Activated CD4-positive, alpha-beta T cell treated with anti-CD3 and anti-CD28 coated beads for 1 hour (primary cell): ENCODE data around the gene ANKRD6.

Experiments
- DNase-seq: peaks from one replicate; pipeline ENCODE4 v3.0.0-alpha.2; 2020

The ANKRD6 gene

GRCh38 chr6:89414215-89414614 lies 18.7 kb upstream of the ANKRD6 start:
- DNase-seq = no peak

GRCh38 chr6:89415185-89415584 lies 17.8 kb upstream of the ANKRD6 start:
- DNase-seq = no peak

GRCh38 chr6:89416796-89417195 lies 16.2 kb upstream of the ANKRD6 start:
- no peak for DNase-seq

- no peak for DNase-seq
These were observed 2.6 kb upstream of the ANKRD6 start for GRCh38 chr6:89430201-89430962.

- DNase-seq = peak; percentile 9
These were observed 549 bp downstream of the ANKRD6 start for GRCh38 chr6:89433252-89434149.

- DNase-seq = no peak
These were observed 1.2 kb downstream of the ANKRD6 start for GRCh38 chr6:89434150-89434499.

- no peak for DNase-seq
These were observed 2.0 kb downstream of the ANKRD6 start for GRCh38 chr6:89434954-89435353.

- DNase-seq = no peak
These were observed 3.3 kb downstream of the ANKRD6 start for GRCh38 chr6:89436226-89436625.

GRCh38 chr6:89438248-89438647 lies 5.3 kb downstream of the ANKRD6 start:
- DNase-seq = no peak

GRCh38 chr6:89439014-89439413 lies 6.1 kb downstream of the ANKRD6 start:
- no peak for DNase-seq

GRCh38 chr6:89440200-89440599 lies 7.2 kb downstream of the ANKRD6 start:
- DNase-seq = no peak

- no peak for DNase-seq
These were observed 10.7 kb downstream of the ANKRD6 start for GRCh38 chr6:89443658-89444057.

- no peak for DNase-seq
These were observed 16.2 kb downstream of the ANKRD6 start for GRCh38 chr6:89449193-89449592.

GRCh38 chr6:89452281-89452680 lies 19.3 kb downstream of the ANKRD6 start:
- DNase-seq = no peak

- no peak for DNase-seq
These were observed 21.3 kb downstream of the ANKRD6 start for GRCh38 chr6:89454300-89454699.

- DNase-seq = no peak
These were observed 25.8 kb downstream of the ANKRD6 start for GRCh38 chr6:89458704-89459103.

- DNase-seq = no peak
These were observed 26.5 kb downstream of the ANKRD6 start for GRCh38 chr6:89459501-89459900.

- DNase-seq = no peak
These were observed 27.8 kb downstream of the ANKRD6 start for GRCh38 chr6:89460713-89461112.

GRCh38 chr6:89462503-89462902 lies 29.6 kb downstream of the ANKRD6 start:
- no peak for DNase-seq

- no peak for DNase-seq
These were observed 31.3 kb downstream of the ANKRD6 start for GRCh38 chr6:89464295-89464694.

GRCh38 chr6:89467437-89467836 lies 34.5 kb downstream of the ANKRD6 start:
- no peak for DNase-seq

GRCh38 chr6:89468998-89469397 lies 36.0 kb downstream of the ANKRD6 start:
- DNase-seq = no peak

- DNase-seq = no peak
These were observed 38.4 kb downstream of the ANKRD6 start for GRCh38 chr6:89471287-89471867.

- no peak for DNase-seq
These were observed 42.1 kb downstream of the ANKRD6 start for GRCh38 chr6:89475101-89475500.
